ENCODE data around the gene EGFR.

Gene EGFR

DNA sequence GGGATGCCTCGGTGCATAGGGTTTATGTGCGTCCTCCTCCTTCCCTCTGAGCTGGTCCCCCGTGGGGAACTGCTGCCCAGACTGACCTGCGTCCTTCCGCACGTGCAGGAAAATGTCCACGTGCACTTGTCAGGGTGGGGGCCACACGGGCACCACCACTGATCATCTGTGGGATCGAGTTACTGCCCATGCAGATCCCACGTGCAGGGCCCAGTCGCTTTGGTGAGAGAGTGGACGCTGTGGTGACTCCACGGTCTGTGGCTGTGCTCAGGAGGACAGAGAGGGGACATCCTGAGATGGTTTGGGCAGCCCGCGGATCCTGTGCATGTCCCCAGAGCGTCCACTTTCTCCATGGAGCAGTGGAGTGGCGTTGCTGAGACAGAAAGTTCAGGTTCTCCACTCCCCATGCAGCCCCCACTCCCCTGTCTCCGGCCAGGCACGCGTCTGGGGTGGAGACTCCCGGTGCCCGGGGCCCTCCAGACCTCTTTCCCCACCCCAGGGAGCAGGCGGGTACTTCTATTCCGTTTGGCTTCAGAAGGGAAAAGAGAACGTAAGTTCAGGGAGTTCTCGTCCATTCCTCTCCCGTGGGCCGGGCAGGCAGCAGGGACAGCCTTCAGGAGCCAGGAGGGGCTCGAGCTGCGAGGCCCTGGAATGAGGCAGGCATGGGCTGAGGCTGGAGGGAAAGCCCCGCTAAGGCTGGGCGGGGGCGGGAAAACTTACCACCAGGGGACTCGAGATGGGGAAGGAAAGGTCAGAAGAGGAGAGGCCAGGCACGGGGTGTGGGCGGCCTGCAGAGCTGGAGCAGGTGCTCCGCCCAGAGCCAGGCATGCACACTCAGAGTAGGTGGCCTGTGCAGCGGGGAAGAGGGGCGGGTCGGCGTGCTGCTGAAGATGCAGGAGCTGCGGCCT, 59.9 kb downstream of the EGFR start:
- no peak overlapping the region for H2AFZ ChIP-seq (ENCODE audit: low read length)
- H3K9me3 ChIP-seq (replicated peaks; ENCODE audit: insufficient read depth, low read length): no peaks in the 10 kb centered on the region
- DNase-seq: no peak
- peaks cover 10% of the 10 kb centered on the region; the same call in 1 of the 2 replicates for H3F3A ChIP-seq (ENCODE audit: insufficient read depth, low read length)
- no peaks in the 10 kb centered on the region for H4K20me1 ChIP-seq (ENCODE audit: insufficient read depth, low read length)
- no peaks in the 10 kb centered on the region for H3K9me2 ChIP-seq (replicated peaks; ENCODE audit: insufficient read depth, low read length)
- no peaks in the 10 kb centered on the region for H3K36me3 ChIP-seq (replicated peaks; ENCODE audit: insufficient read depth, low read length)
- H3K9ac ChIP-seq (ENCODE audit: low read length): no peak overlapping the region
- no peak overlapping the region for H3K27ac ChIP-seq (ENCODE audit: low read length)
- TF ChIP-seq, protein P1, sequence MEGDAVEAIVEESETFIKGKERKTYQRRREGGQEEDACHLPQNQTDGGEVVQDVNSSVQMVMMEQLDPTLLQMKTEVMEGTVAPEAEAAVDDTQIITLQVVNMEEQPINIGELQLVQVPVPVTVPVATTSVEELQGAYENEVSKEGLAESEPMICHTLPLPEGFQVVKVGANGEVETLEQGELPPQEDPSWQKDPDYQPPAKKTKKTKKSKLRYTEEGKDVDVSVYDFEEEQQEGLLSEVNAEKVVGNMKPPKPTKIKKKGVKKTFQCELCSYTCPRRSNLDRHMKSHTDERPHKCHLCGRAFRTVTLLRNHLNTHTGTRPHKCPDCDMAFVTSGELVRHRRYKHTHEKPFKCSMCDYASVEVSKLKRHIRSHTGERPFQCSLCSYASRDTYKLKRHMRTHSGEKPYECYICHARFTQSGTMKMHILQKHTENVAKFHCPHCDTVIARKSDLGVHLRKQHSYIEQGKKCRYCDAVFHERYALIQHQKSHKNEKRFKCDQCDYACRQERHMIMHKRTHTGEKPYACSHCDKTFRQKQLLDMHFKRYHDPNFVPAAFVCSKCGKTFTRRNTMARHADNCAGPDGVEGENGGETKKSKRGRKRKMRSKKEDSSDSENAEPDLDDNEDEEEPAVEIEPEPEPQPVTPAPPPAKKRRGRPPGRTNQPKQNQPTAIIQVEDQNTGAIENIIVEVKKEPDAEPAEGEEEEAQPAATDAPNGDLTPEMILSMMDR (IDR thresholded peaks at IDR 0.05; ENCODE audit: low read length): no peak
- TF ChIP-seq EZH2 (optimal IDR thresholded peaks at IDR 0.05; ENCODE audit: low read depth, low read length) (no peak), EZH2phosphoT487 (IDR thresholded peaks at IDR 0.05; ENCODE audit: low read length) (no peak)
- H3K4me3 ChIP-seq (ENCODE audit: low read length): no peak overlapping the region
- H3K27me3 ChIP-seq (replicated peaks; ENCODE audit: insufficient read depth, low read length): 0 out of 2 replicates have a peak, but pooled peaks cover 9% of the 10 kb centered on the region
- H3K79me2 ChIP-seq (ENCODE audit: low read length): no peaks in the 10 kb centered on the region
- peaks cover 2% of the 10 kb centered on the region for H3K4me1 ChIP-seq (ENCODE audit: low read length)
- H3K4me2 ChIP-seq (ENCODE audit: low read depth, low read length): no peak overlapping the region

DNA sequence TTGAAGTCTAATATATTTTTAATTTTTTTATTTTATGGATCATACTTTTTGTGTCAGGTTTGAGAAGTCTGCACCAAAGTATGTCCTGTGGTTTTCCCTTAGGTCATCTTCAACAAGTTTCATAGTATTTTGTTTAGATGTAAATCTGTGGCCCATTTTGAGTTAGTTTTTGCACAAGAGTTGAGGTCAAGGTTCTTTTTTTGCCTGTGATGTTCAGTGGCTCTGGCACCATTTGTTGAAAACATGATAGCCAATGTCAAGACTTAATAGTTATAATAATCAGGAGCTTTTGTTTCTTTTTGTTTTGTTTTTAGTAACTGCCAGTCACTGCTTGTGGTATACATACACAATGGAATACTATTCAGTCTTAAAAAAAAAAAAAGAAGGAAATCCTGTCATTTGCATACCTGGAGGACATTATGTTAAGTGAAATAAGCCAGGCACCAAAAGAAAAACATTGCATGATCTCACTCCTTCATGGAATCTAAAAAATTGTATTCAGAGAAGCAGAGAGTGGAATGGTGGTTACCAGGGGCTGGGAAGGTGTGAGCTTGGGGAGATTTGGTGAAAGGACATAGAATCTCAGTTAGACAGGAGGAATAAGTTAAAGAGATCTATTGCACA, 61.3 kb downstream of the EGFR start:
- no peak overlapping the region for H2AFZ ChIP-seq (ENCODE audit: low read length)
- TF ChIP-seq, protein P1 (IDR thresholded peaks at IDR 0.05; ENCODE audit: low read length): no peak
- no peak for TF ChIP-seq EZH2phosphoT487 (IDR thresholded peaks at IDR 0.05; ENCODE audit: low read length)
- TF ChIP-seq EZH2 (optimal IDR thresholded peaks at IDR 0.05; ENCODE audit: low read depth, low read length): no peak
- no peaks in the 10 kb centered on the region for H4K20me1 ChIP-seq (ENCODE audit: insufficient read depth, low read length)
- no peaks in the 10 kb centered on the region for H3K36me3 ChIP-seq (replicated peaks; ENCODE audit: insufficient read depth, low read length)
- no peak overlapping the region for H3K4me2 ChIP-seq (ENCODE audit: low read depth, low read length)
- no peak for DNase-seq
- H3K9ac ChIP-seq (ENCODE audit: low read length): no peak overlapping the region
- H3F3A ChIP-seq (ENCODE audit: insufficient read depth, low read length): no peaks in the 10 kb centered on the region
- no peak overlapping the region for H3K27ac ChIP-seq (ENCODE audit: low read length)
- no peaks in the 10 kb centered on the region for H3K4me1 ChIP-seq (ENCODE audit: low read length)
- 0 out of 2 replicates have a peak, but pooled peaks cover 9% of the 10 kb centered on the region for H3K27me3 ChIP-seq (replicated peaks; ENCODE audit: insufficient read depth, low read length)
- no peak overlapping the region for H3K4me3 ChIP-seq (ENCODE audit: low read length)
- H3K9me2 ChIP-seq (replicated peaks; ENCODE audit: insufficient read depth, low read length): no peaks in the 10 kb centered on the region
- no peaks in the 10 kb centered on the region for H3K79me2 ChIP-seq (ENCODE audit: low read length)
- H3K9me3 ChIP-seq (replicated peaks; ENCODE audit: insufficient read depth, low read length): no peaks in the 10 kb centered on the region

DNA sequence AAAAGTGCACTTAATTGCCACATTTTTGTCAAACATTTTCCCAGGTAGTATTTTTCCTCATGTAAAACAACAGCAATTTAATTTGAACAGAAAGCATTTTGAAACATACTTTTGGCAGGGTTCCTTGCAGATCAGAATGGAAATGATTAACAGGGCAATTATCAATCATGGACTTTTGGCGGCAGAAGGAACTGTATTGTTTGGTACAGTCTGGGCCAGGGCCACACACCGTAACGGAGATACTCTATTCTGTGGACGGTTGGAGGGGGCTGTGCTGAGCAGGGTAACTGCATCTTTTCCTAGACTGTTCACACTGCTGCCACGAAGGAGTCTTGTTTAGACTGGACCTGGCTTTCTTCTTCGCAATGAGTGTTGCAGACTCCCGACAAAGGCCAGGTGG, 62.3 kb downstream of the EGFR start:
- Histone ChIP-seq H3F3A (ENCODE audit: insufficient read depth, low read length) (no peaks in the 10 kb centered on the region), H3K27me3 (replicated peaks; ENCODE audit: insufficient read depth, low read length) (0 out of 2 replicates have a peak, but pooled peaks cover 4% of the 10 kb centered on the region), H3K9me2 (replicated peaks; ENCODE audit: insufficient read depth, low read length) (no peaks in the 10 kb centered on the region), H3K36me3 (replicated peaks; ENCODE audit: insufficient read depth, low read length) (no peaks in the 10 kb centered on the region), H2AFZ (ENCODE audit: low read length) (no peak overlapping the region), H3K27ac (ENCODE audit: low read length) (no peak overlapping the region), H3K79me2 (ENCODE audit: low read length) (no peaks in the 10 kb centered on the region), H3K4me1 (ENCODE audit: low read length) (no peaks in the 10 kb centered on the region), H3K4me3 (ENCODE audit: low read length) (no peak overlapping the region), H3K9ac (ENCODE audit: low read length) (no peak overlapping the region), H3K9me3 (replicated peaks; ENCODE audit: insufficient read depth, low read length) (no peaks in the 10 kb centered on the region), H3K4me2 (ENCODE audit: low read depth, low read length) (no peak overlapping the region), H4K20me1 (ENCODE audit: insufficient read depth, low read length) (no peaks in the 10 kb centered on the region)
- no peak for TF ChIP-seq EZH2 (optimal IDR thresholded peaks at IDR 0.05; ENCODE audit: low read depth, low read length)
- TF ChIP-seq EZH2phosphoT487 (IDR thresholded peaks at IDR 0.05; ENCODE audit: low read length): no peak
- TF ChIP-seq, protein P1 (IDR thresholded peaks at IDR 0.05; ENCODE audit: low read length): no peak
- no peak for DNase-seq
